Fibroblast of pulmonary artery (primary cell): ENCODE data around the gene FSIP1.

Experiments
- DNase-seq: peaks from one replicate; pipeline ENCODE4 v3.0.0-alpha.2; 2010; ENCODE audit warnings: low read depth
- H3K4me3 ChIP-seq: replicated peaks from 2 replicates; pipeline ENCODE4 v1.5.1; 2011; ENCODE audit warnings: low read depth, mild to moderate bottlenecking, control low read depth, low read length, moderate library complexity
- CTCF ChIP-seq: IDR thresholded peaks from 2 replicates; pipeline ENCODE4 v1.5.1; 2011; ENCODE audit warnings: mild to moderate bottlenecking, control low read depth, low read length, inconsistent platforms; ENCODE audit errors: missing control alignments

Gene FSIP1

GRCh38 chr15:39623529-39623931 lies 159.1 kb downstream of the FSIP1 start:
- no peak overlapping the region for H3K4me3 ChIP-seq
- DNase-seq, result no peak
- TF ChIP-seq CTCF, result no peak

GRCh38 chr15:39622660-39623516 lies 159.8 kb downstream of the FSIP1 start:
- no peak overlapping the region for H3K4me3 ChIP-seq
- no peak for TF ChIP-seq CTCF
- no peak for DNase-seq

- no peak for DNase-seq
- no peak for TF ChIP-seq CTCF
- H3K4me3 ChIP-seq, result no peak overlapping the region
These were observed 160.7 kb downstream of the FSIP1 start for GRCh38 chr15:39621976-39622375.

GRCh38 chr15:39621210-39621609 lies 161.4 kb downstream of the FSIP1 start:
- no peak overlapping the region for H3K4me3 ChIP-seq
- DNase-seq, result peak; percentile 45
- TF ChIP-seq CTCF, result no peak

GRCh38 chr15:39618063-39618823 lies 164.4 kb downstream of the FSIP1 start:
- H3K4me3 ChIP-seq, result no peak overlapping the region
- no peak for DNase-seq

More at GRCh38 chr15:39618063-39618823, 164.4 kb downstream of the FSIP1 start:
- TF ChIP-seq CTCF, result no peak
